NCI-H2081 treated with DMSO at 0.1 percent for 48 hours (cell line): ENCODE results near the gene SELENON.

Experiments
- DNase-seq: peaks from one replicate; lab custom pipeline; 2025; lab: John Stamatoyannopoulos, UW

The SELENON gene

GRCh38 chr1:25809929-25810328 is 9.9 kb downstream of the SELENON start:
- no peak for DNase-seq

- no peak for DNase-seq
Observed at GRCh38 chr1:25810341-25811299, 10.6 kb downstream of the SELENON start.

- no peak for DNase-seq
Observed at GRCh38 chr1:25811384-25812082, 11.5 kb downstream of the SELENON start.

GRCh38 chr1:25813071-25813733 is 13.2 kb downstream of the SELENON start:
- no peak for DNase-seq

- no peak for DNase-seq
Observed at GRCh38 chr1:25813734-25814471, 13.9 kb downstream of the SELENON start.

- no peak for DNase-seq
Observed at GRCh38 chr1:25814549-25815087, 14.6 kb downstream of the SELENON start.

- DNase-seq = no peak
Observed at GRCh38 chr1:25815208-25816111, 15.5 kb downstream of the SELENON start.

GRCh38 chr1:25816112-25816718 is 16.2 kb downstream of the SELENON start:
- DNase-seq = no peak

GRCh38 chr1:25817840-25818501 is 18.0 kb downstream of the SELENON start:
- DNase-seq = no peak

GRCh38 chr1:25818569-25818968 is 18.6 kb downstream of the SELENON start:
- no peak for DNase-seq

- DNase-seq = no peak
Observed at GRCh38 chr1:25819491-25820246, 19.7 kb downstream of the SELENON start, which contains the start of gene MTFR1L. Gene MTFR1L, plus strand, starts transcription at chr1:25819954. Its CDS starts 3,151 bp downstream, at chr1:25823105.

- DNase-seq = no peak
Observed at GRCh38 chr1:25820247-25821111, 20.5 kb downstream of the SELENON start.

GRCh38 chr1:25821112-25821476 is 21.1 kb downstream of the SELENON start:
- no peak for DNase-seq

GRCh38 chr1:25821630-25822091 is 21.7 kb downstream of the SELENON start:
- no peak for DNase-seq

GRCh38 chr1:25825605-25826004 is 25.6 kb downstream of the SELENON start:
- no peak for DNase-seq

- DNase-seq = no peak
Observed at GRCh38 chr1:25826571-25826970, 26.6 kb downstream of the SELENON start.

GRCh38 chr1:25828491-25828890 is 28.5 kb downstream of the SELENON start:
- DNase-seq = no peak

GRCh38 chr1:25829046-25829445 is 29.1 kb downstream of the SELENON start:
- no peak for DNase-seq
